IMR-90 (cell line): ENCODE data around the gene APOB. TPM values are rescaled to one million over a fixed set of nuclear protein-coding genes. Genes with fewer than 3 reads are reported as not detected.

ENCODE experiments used
- ATAC-seq: fragments of 200-7000 bp; cut with Tn5 transposase; 2 replicates; pipeline ENCODE4 v1.9.1; 2020; ENCODE audit warnings: low read depth, mild to moderate bottlenecking, moderate library complexity
- BruUV-seq: library from RNA; stranded (reverse); fragments of 400-500 nt; replicated peaks from 2 replicates; lab custom pipeline; 2021; lab: Mats Ljungman, UMichigan
- CTCF ChIA-PET: fragments of 300-600 bp; formaldehyde crosslinking; extraction: SDS; loops from one replicate; lab custom pipeline; 2021; ENCODE audit warnings: antibody characterized with exemption; lab: Yijun Ruan, JAX
- POLR2A ChIA-PET: fragments of 300-600 bp; sonication (Branson Sonifier 250); formaldehyde crosslinking; loops from one replicate; lab custom pipeline; 2022; ENCODE audit warnings: antibody characterized with exemption; ENCODE audit not compliant: unreplicated experiment; lab: Charles Lee
- DNase-seq: peaks from one replicate; pipeline ENCODE4 v3.0.0; 2013
- H2AFZ ChIP-seq: replicated peaks from 2 replicates; pipeline ENCODE3; 2013; ENCODE audit warnings: low read length, mild to moderate bottlenecking; ENCODE audit not compliant: poor library complexity
- H2AK5ac ChIP-seq: 2 replicates; pipeline ENCODE4 v1.6.1; 2013; ENCODE audit warnings: low read depth, low read length, inconsistent platforms
- H2AK9ac ChIP-seq: replicated peaks from 2 replicates; pipeline ENCODE3; 2013; ENCODE audit warnings: mild to moderate bottlenecking, low read depth, low read length, moderate library complexity; ENCODE audit not compliant: poor library complexity
- H2BK120ac ChIP-seq: 2 replicates; pipeline ENCODE4 v1.6.1; 2013; ENCODE audit warnings: low read depth, low read length, inconsistent platforms
- H2BK15ac ChIP-seq: 3 replicates; pipeline ENCODE4 v1.6.1; 2013; ENCODE audit warnings: low read depth, low read length, inconsistent platforms
- H2BK20ac ChIP-seq: 2 replicates; pipeline ENCODE4 v1.6.1; 2013; ENCODE audit warnings: low read depth, mild to moderate bottlenecking, inconsistent platforms, low read length, moderate library complexity
- H2BK5ac ChIP-seq: 2 replicates; pipeline ENCODE4 v1.6.1; 2013; ENCODE audit warnings: mild to moderate bottlenecking, low read depth, low read length, inconsistent platforms; ENCODE audit not compliant: poor library complexity, severe bottlenecking
- H3K14ac ChIP-seq: replicated peaks from 2 replicates; pipeline ENCODE4 v1.6.1; 2013; ENCODE audit warnings: low read depth, low read length, inconsistent platforms
- H3K18ac ChIP-seq: 2 replicates; pipeline ENCODE4 v1.6.1; 2013; ENCODE audit warnings: low read depth, low read length, control low read depth
- H3K23ac ChIP-seq: 2 replicates; pipeline ENCODE4 v1.6.1; 2013; ENCODE audit warnings: low read depth, low read length, inconsistent platforms
- H3K27ac ChIP-seq: 2 replicates; pipeline ENCODE4 v1.5.1; 2013; ENCODE audit warnings: mild to moderate bottlenecking, control low read depth, low read length; ENCODE audit not compliant: insufficient read depth
- H3K27me3 ChIP-seq: 2 replicates; pipeline ENCODE4 v1.6.1; 2013; ENCODE audit warnings: low read length; ENCODE audit not compliant: control insufficient read depth, insufficient read depth
- H3K36me3 ChIP-seq: 2 replicates; pipeline ENCODE4 v1.6.1; 2013; ENCODE audit warnings: low read length, mixed read lengths; ENCODE audit not compliant: control insufficient read depth, insufficient read depth
- H3K4ac ChIP-seq: 2 replicates; pipeline ENCODE4 v1.6.1; 2013; ENCODE audit warnings: low read depth, low read length, inconsistent platforms
- H3K4me1 ChIP-seq: 2 replicates; pipeline ENCODE4 v1.6.1; 2013; ENCODE audit warnings: low read length, mixed read lengths; ENCODE audit not compliant: control insufficient read depth, insufficient read depth
- H3K4me2 ChIP-seq: 2 replicates; pipeline ENCODE4 v1.6.1; 2013; ENCODE audit warnings: low read depth, mild to moderate bottlenecking, control low read depth, low read length, moderate library complexity
- H3K4me3 ChIP-seq: 2 replicates; pipeline ENCODE4 v1.5.1; 2013; ENCODE audit warnings: low read depth, mild to moderate bottlenecking, control low read depth, low read length, moderate library complexity; ENCODE audit not compliant: insufficient read depth
- H3K56ac ChIP-seq: 2 replicates; pipeline ENCODE4 v1.6.1; 2013; ENCODE audit warnings: low read length, inconsistent platforms; ENCODE audit not compliant: insufficient read depth; ENCODE audit errors: extremely low read depth
- H3K79me1 ChIP-seq, 2 experiments: 2 replicates each; pipeline ENCODE4 v1.6.1; 2013; ENCODE audit warnings: low read length in 2 of 2, inconsistent platforms in 1 of 2, low read depth in 1 of 2
- H3K9ac ChIP-seq: 2 replicates; pipeline ENCODE4 v1.6.1; 2013; ENCODE audit warnings: low read depth, low read length, control low read depth
- H3K9me1 ChIP-seq: 2 replicates; pipeline ENCODE4 v1.6.1; 2013; ENCODE audit warnings: low read length, inconsistent platforms; ENCODE audit not compliant: insufficient read depth
- H3K9me3 ChIP-seq: 2 replicates; pipeline ENCODE4 v1.6.1; 2013; ENCODE audit warnings: low read length; ENCODE audit not compliant: control insufficient read depth, insufficient read depth
- H4K20me1 ChIP-seq: 2 replicates; pipeline ENCODE4 v1.6.1; 2013; ENCODE audit warnings: low read length, inconsistent platforms; ENCODE audit not compliant: insufficient read depth
- H4K5ac ChIP-seq: 2 replicates; pipeline ENCODE4 v1.6.1; 2013; ENCODE audit warnings: mild to moderate bottlenecking, low read depth, low read length, control low read depth
- H4K8ac ChIP-seq, 2 experiments: 2 replicates each; pipeline ENCODE4 v1.6.1; 2013; ENCODE audit warnings: low read depth in 2 of 2, low read length in 2 of 2, control low read depth in 1 of 2, inconsistent platforms in 1 of 2
- H4K91ac ChIP-seq: 2 replicates; pipeline ENCODE4 v1.6.1; 2013; ENCODE audit warnings: low read depth, low read length, inconsistent platforms; ENCODE audit not compliant: insufficient read depth
- BHLHE40 ChIP-seq: fragments of 150-350 bp; IDR thresholded peaks from 2 replicates; pipeline ENCODE4 v1.6.1; 2016; ENCODE audit warnings: mild to moderate bottlenecking, low read depth, low read length
- FOS ChIP-seq: fragments of 150-350 bp; IDR thresholded peaks from 2 replicates; pipeline ENCODE4 v1.6.1; 2016; ENCODE audit warnings: low read depth, low read length
- MAZ ChIP-seq: IDR thresholded peaks from 2 replicates; pipeline ENCODE4 v1.6.1; 2012; ENCODE audit warnings: low read depth, mild to moderate bottlenecking, low read length, improper control_type of control experiment, moderate library complexity, borderline replicate concordance
- NFE2L2 ChIP-seq: fragments of 150-350 bp; IDR thresholded peaks from 2 replicates; pipeline ENCODE4 v1.6.1; 2016; ENCODE audit warnings: low read depth, mild to moderate bottlenecking, low read length
- RCOR1 ChIP-seq: IDR thresholded peaks from 2 replicates; pipeline ENCODE4 v1.6.1; 2012; ENCODE audit warnings: mild to moderate bottlenecking, low read length, improper control_type of control experiment; ENCODE audit not compliant: insufficient replicate concordance
- WGBS, 2 experiments: methylation state at CpG; one replicate each; pipeline versions ENCODE4 v1.1.5 to v1.1.7; 2013; ENCODE audit warnings: missing lambda C conversion rate in 2 of 2; ENCODE audit not compliant: insufficient read length in 1 of 2; ENCODE audit errors: extremely low coverage in 2 of 2; 5-methylcytosine and 5-hydroxymethylcytosine counted together
- dilution Hi-C: fragments of 300-500 bp; cut with HindIII; formaldehyde crosslinking; loops from one replicate; pipeline ENCODE4 v1.14.3; 2018; ENCODE audit warnings: low sequenced_read_pairs; ENCODE audit not compliant: unreplicated experiment
- in situ Hi-C: fragments of 300-500 bp; cut with MboI; formaldehyde crosslinking; loops from 3 replicates; pipeline ENCODE4 v1.14.3; 2019; ENCODE audit warnings: low sequenced_read_pairs, inconsistent platforms, mixed read lengths
- intact Hi-C: fragments of 100-400 bp; cut with micrococcal nuclease; formaldehyde crosslinking; loops from 2 replicates; pipeline ENCODE4 v1.10.0; 2022
- polyA plus RNA-seq, 3 experiments: library from polyadenylated mRNA; depleted of rRNA; stranded (reverse); fragments of >200 nt; gene quantifications; 2 replicates each; pipeline ENCODE4 v1.2.3, GENCODE V29; 2012; ENCODE audit warnings: low replicate concordance in 1 of 3
- total RNA-seq: library from RNA; depleted of rRNA; stranded (reverse); fragments of >200 nt; gene quantifications from 2 replicates; pipeline ENCODE4 v1.2.3, GENCODE V29; 2012

Gene APOB
- total and polyA plus RNA-seq, 2 of the 4 experiments (the other 2 are of a cell fraction) = under 0.01 TPM; not detected in 1

DNA sequence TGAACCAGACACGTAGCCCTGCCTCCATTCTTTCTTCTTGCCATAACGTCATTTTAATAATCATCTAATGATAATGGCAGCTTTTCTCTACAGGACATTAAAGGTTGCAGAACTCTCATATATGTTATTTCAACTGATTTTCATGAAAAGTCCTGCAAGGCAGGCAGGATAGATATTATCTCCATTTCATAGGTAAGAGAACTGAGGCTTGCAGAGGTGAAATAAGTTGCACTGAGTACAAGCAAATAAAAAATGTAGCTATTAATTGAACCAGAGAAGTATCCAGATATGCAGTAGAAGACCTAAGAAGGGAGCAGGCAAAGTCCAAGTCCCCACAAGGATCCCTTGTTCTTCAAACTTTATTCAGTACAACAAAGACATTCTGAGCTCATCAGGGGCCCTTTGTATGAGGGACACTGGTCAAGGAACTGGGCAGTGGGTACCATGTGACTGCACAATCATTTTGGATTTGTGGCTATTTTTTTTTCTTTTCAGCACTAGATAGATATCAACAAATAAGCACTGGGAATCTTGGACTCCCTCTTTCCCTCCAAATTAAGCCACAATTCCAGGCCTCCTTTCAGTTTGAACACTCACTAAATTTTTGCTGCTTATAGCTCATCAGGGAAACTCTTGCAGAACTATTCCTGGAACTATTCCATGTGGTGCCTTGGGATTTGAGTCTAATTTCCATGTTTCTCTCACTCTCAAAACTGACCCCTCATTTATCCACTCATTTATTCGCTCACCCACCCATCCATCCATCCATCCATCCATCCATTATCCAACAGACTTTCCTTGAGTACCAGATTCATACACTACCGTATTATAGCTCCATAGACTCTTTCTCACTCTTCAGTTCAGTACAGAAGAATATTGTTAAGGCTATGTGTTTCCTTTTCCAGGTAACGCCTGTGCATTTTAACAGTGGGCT is 44.6 kb downstream of the APOB start:
- intact Hi-C loops = no loop called here

More for the DNA sequence above, 44.6 kb downstream of the APOB start:
- Histone ChIP-seq H3K9me1 (no peaks in the 10 kb centered on the region), H3K9me3 (no peaks in the 10 kb centered on the region), H4K5ac (no peak overlapping the region), H2BK20ac (no peak overlapping the region), H2BK5ac (no peak overlapping the region), H3K79me1 (no peaks in the 10 kb centered on the region), H3K4me1 (no peaks in the 10 kb centered on the region), H2AK5ac (no peak overlapping the region), H2AFZ (no peak overlapping the region), H3K14ac (no peak overlapping the region), H3K27ac (no peak overlapping the region), H3K18ac (no peak overlapping the region), H3K4ac (no peak overlapping the region), H4K8ac (no peak overlapping the region), H2AK9ac (no peak overlapping the region), H4K20me1 (no peaks in the 10 kb centered on the region), H3K23ac (no peak overlapping the region), H3K4me3 (no peak overlapping the region), H3K4me2 (no peak overlapping the region), H3K56ac (no peak overlapping the region), H4K91ac (no peak overlapping the region), H2BK120ac (no peak overlapping the region), H2BK15ac (no peak overlapping the region), H3K27me3 (no peaks in the 10 kb centered on the region), H3K9ac (no peak overlapping the region), H3K36me3 (no peaks in the 10 kb centered on the region)
- no CpG with 5 or more reads among the region's 5 CpGs for WGBS, 2 experiments
- in situ Hi-C loops = no loop called here
- BruUV-seq = no TSS peak
- POLR2A ChIA-PET = no interaction called here
- CTCF ChIA-PET = no interaction called here
- no peak for ATAC-seq
- dilution Hi-C loops = no loop called here
- no peak for DNase-seq
- TF ChIP-seq NFE2L2 (no peak), RCOR1 (no peak), FOS (no peak), MAZ (no peak), BHLHE40 (no peak)
